ENCODE measurements around the gene RAB40C.

The RAB40C gene

GRCh38 chr16:648781-649589 is 59.1 kb downstream of the RAB40C start, which contains the start of gene WDR90:
WDR90 (plus strand) TSS chr16:649365; CDS start chr16:649417, 52 bp downstream.
- peak; percentile 91 for DNase-seq

GRCh38 chr16:649631-650030 is 59.8 kb downstream of the RAB40C start:
- no peak for DNase-seq

GRCh38 chr16:651844-652243 is 62.0 kb downstream of the RAB40C start:
- DNase-seq, result no peak

GRCh38 chr16:652454-653305 is 62.8 kb downstream of the RAB40C start:
- DNase-seq, result no peak

GRCh38 chr16:654034-654433 is 64.2 kb downstream of the RAB40C start:
- DNase-seq, result no peak

- no peak for DNase-seq
These were observed 67.6 kb downstream of the RAB40C start for GRCh38 chr16:657487-657886.

GRCh38 chr16:658679-659571 is 69.1 kb downstream of the RAB40C start:
- DNase-seq, result no peak

GRCh38 chr16:659618-660017 is 69.8 kb downstream of the RAB40C start:
- DNase-seq, result no peak

GRCh38 chr16:660132-660458 is 70.2 kb downstream of the RAB40C start:
- DNase-seq, result no peak

- DNase-seq, result peak; percentile 41
These were observed 70.8 kb downstream of the RAB40C start for GRCh38 chr16:660459-661183.

GRCh38 chr16:661184-661821 is 71.4 kb downstream of the RAB40C start:
- no peak for DNase-seq

- DNase-seq, result no peak
These were observed 72.2 kb downstream of the RAB40C start for GRCh38 chr16:662095-662494.

- no peak for DNase-seq
These were observed 72.7 kb downstream of the RAB40C start for GRCh38 chr16:662597-662996.

GRCh38 chr16:666572-666971 is 76.7 kb downstream of the RAB40C start:
- DNase-seq, result no peak

GRCh38 chr16:667113-667779 is 77.4 kb downstream of the RAB40C start:
- DNase-seq, result no peak

- DNase-seq, result peak; percentile 83
These were observed 78.1 kb downstream of the RAB40C start, which contains the start of gene RHOT2 for GRCh38 chr16:667780-668518. RHOT2 (plus strand) TSS chr16:668132; CDS start chr16:668200, 68 bp downstream.

GRCh38 chr16:668519-669171 is 78.8 kb downstream of the RAB40C start:
- DNase-seq, result no peak

- DNase-seq, result no peak
These were observed 79.8 kb downstream of the RAB40C start for GRCh38 chr16:669666-670065.

GRCh38 chr16:670485-671352 is 80.9 kb downstream of the RAB40C start:
- DNase-seq, result no peak
